ENCODE data around the gene RALGDS. TPM values are rescaled to one million over a fixed set of nuclear protein-coding genes. Genes with fewer than 3 reads are reported as not detected.
A peak's percentile ranks its signal among the peaks of the same experiment; 100 is the strongest.

RALGDS gene
- total RNA-seq, 2 experiments from 2014 or later: 50.3 to 51.9 TPM

- Mint-ChIP-seq H3K27me3 (no peaks in the 10 kb centered on the region), H3K36me3 (peaks cover 1% of the 10 kb centered on the region), H3K27ac (no peak overlapping the region), H3K9me3 (no peaks in the 10 kb centered on the region), H3K4me3 (no peak overlapping the region), H3K4me1 (peaks cover 37% of the 10 kb centered on the region)
- DNase-seq: no peak
Observed at GRCh38 chr9:133111808-133112662, 9.0 kb downstream of the RALGDS start.

- Mint-ChIP-seq H3K4me1 (peaks cover 27% of the 10 kb centered on the region), H3K27ac (peak overlapping the region; percentile 29), H3K4me3 (no peak overlapping the region), H3K9me3 (no peaks in the 10 kb centered on the region), H3K27me3 (no peaks in the 10 kb centered on the region), H3K36me3 (peaks cover 5% of the 10 kb centered on the region)
- no peak for DNase-seq
Observed at GRCh38 chr9:133109931-133110650, 10.9 kb downstream of the RALGDS start.

GRCh38 chr9:133108794-133109641 is 12.0 kb downstream of the RALGDS start:
- Mint-ChIP-seq H3K4me1 (peaks cover 18% of the 10 kb centered on the region), H3K27ac (no peak overlapping the region), H3K4me3 (no peak overlapping the region), H3K36me3 (peaks cover 5% of the 10 kb centered on the region), H3K9me3 (no peaks in the 10 kb centered on the region), H3K27me3 (no peaks in the 10 kb centered on the region)
- no peak for DNase-seq

GRCh38 chr9:133107961-133108793 is 12.9 kb downstream of the RALGDS start:
- no peak for DNase-seq
- Mint-ChIP-seq H3K27me3 (no peaks in the 10 kb centered on the region), H3K27ac (no peak overlapping the region), H3K36me3 (peaks cover 6% of the 10 kb centered on the region), H3K4me3 (no peak overlapping the region), H3K9me3 (no peaks in the 10 kb centered on the region), H3K4me1 (peaks cover 10% of the 10 kb centered on the region)

- H3K9me3 Mint-ChIP-seq: no peaks in the 10 kb centered on the region
- H3K27ac Mint-ChIP-seq: no peak overlapping the region
- no peak for DNase-seq
- H3K4me3 Mint-ChIP-seq: no peak overlapping the region
- H3K4me1 Mint-ChIP-seq: peaks cover 4% of the 10 kb centered on the region
- H3K36me3 Mint-ChIP-seq: peaks cover 11% of the 10 kb centered on the region
- H3K27me3 Mint-ChIP-seq: no peaks in the 10 kb centered on the region
Observed at GRCh38 chr9:133107245-133107722, 13.8 kb downstream of the RALGDS start.

GRCh38 chr9:133106511-133107244 is 14.4 kb downstream of the RALGDS start:
- Mint-ChIP-seq H3K4me3 (no peak overlapping the region), H3K9me3 (no peaks in the 10 kb centered on the region), H3K36me3 (peaks cover 11% of the 10 kb centered on the region), H3K27ac (no peak overlapping the region), H3K27me3 (no peaks in the 10 kb centered on the region), H3K4me1 (peaks cover 4% of the 10 kb centered on the region)
- no peak for DNase-seq

GRCh38 chr9:133105461-133105770 is 15.6 kb downstream of the RALGDS start:
- Mint-ChIP-seq H3K4me1 (peaks cover 4% of the 10 kb centered on the region), H3K9me3 (no peaks in the 10 kb centered on the region), H3K27ac (no peak overlapping the region), H3K27me3 (no peaks in the 10 kb centered on the region), H3K4me3 (no peak overlapping the region), H3K36me3 (peaks cover 17% of the 10 kb centered on the region)
- no peak for DNase-seq

GRCh38 chr9:133104718-133105460 is 16.2 kb downstream of the RALGDS start:
- DNase-seq: no peak
- peaks cover 19% of the 10 kb centered on the region for H3K36me3 Mint-ChIP-seq
- no peaks in the 10 kb centered on the region for H3K4me1 Mint-ChIP-seq
- H3K9me3 Mint-ChIP-seq: no peaks in the 10 kb centered on the region
- no peak overlapping the region for H3K4me3 Mint-ChIP-seq
- H3K27me3 Mint-ChIP-seq: no peaks in the 10 kb centered on the region
- no peak overlapping the region for H3K27ac Mint-ChIP-seq

- Mint-ChIP-seq H3K36me3 (peaks cover 25% of the 10 kb centered on the region), H3K4me3 (no peak overlapping the region), H3K27ac (no peak overlapping the region), H3K27me3 (no peaks in the 10 kb centered on the region), H3K9me3 (no peaks in the 10 kb centered on the region), H3K4me1 (no peaks in the 10 kb centered on the region)
- DNase-seq: no peak
Observed at GRCh38 chr9:133103987-133104505, 17.0 kb downstream of the RALGDS start.

GRCh38 chr9:133103183-133103986 is 17.7 kb downstream of the RALGDS start:
- H3K4me1 Mint-ChIP-seq: no peaks in the 10 kb centered on the region
- no peaks in the 10 kb centered on the region for H3K27me3 Mint-ChIP-seq
- H3K36me3 Mint-ChIP-seq: peaks cover 32% of the 10 kb centered on the region
- DNase-seq: peak; percentile 36
- H3K9me3 Mint-ChIP-seq: no peaks in the 10 kb centered on the region
- H3K4me3 Mint-ChIP-seq: no peak overlapping the region
- H3K27ac Mint-ChIP-seq: no peak overlapping the region

- Mint-ChIP-seq H3K4me3 (no peak overlapping the region), H3K9me3 (peaks cover 3% of the 10 kb centered on the region), H3K36me3 (peaks cover 42% of the 10 kb centered on the region), H3K4me1 (no peaks in the 10 kb centered on the region), H3K27me3 (no peaks in the 10 kb centered on the region), H3K27ac (no peak overlapping the region)
- DNase-seq: no peak
Observed at GRCh38 chr9:133102190-133103021, 18.6 kb downstream of the RALGDS start.

Data from activated naive CD8-positive, alpha-beta T cell treated with anti-CD3 and anti-CD28 coated beads for 36 hours (primary cell).